C4-2B (cell line): ENCODE results near the gene FOXK1.

Source experiments
- CTCF ChIP-seq: fragments of 450-650 bp; conservative IDR thresholded peaks from 2 replicates; pipeline ENCODE4 v1.5.1; 2017; ENCODE audit warnings: mild to moderate bottlenecking
- ZFX ChIP-seq: fragments of 450-650 bp; IDR thresholded peaks from 2 replicates; pipeline ENCODE4 v1.6.1; 2017

DNA sequence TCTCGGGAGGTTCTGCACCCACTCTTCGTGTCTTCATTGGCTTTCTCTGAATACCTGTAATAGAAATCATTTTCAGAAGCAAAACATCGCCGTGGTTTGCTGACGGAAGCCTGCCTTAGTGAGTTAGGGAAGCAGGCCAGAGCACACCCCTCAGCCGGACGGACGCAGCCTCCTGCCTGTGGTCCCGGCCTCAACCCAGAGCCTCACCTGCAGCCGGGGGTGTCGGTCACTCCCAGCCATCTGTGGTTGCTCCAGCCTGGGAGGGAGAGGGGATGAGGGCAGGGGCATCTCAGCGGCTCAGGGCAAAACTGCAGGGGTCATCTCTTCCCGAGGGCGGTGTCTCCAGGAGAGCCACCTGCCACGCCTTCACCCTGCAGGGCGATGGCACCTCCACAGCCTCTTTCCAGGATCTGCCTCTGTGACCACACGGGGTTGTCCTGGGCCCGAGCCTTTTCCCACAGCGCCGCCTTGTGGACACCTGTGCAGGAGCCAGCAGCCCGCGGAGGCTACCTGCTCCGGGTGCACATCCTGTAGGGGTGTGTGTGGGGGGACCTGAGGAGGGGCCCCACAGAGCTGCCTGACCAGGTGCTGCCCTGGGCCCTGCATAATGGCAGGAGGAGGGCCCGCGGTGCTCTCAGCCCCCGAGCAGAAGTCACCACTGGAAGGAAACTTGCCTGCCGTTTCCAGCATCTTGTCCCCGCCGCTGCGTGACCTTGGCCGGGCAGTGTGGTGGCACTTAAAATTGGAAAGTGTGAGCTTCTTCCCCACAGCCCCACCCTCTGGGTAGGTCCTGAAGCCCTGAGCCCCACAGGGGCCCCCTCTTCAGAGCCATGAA is 71.7 kb downstream of the FOXK1 start:
- TF ChIP-seq CTCF (peak; percentile 95), ZFX (no peak)
